ENCODE data around the gene SLC6A6. TPM values are rescaled to one million over a fixed set of nuclear protein-coding genes. Genes with fewer than 3 reads are reported as not detected.

SLC6A6 gene
- total RNA-seq, 2 experiments from 2014 or later, result 27.8 to 31.2 TPM

- Histone ChIP-seq H3K4me1 (ENCODE audit: insufficient read depth, low read length) (no peaks in the 10 kb centered on the region), H3K27ac (ENCODE audit: low read depth in 1 of 2, low read length in 2 of 2) (no peak overlapping the region), H3K36me3 (ENCODE audit: insufficient read depth, low read length) (peaks cover 53% of the 10 kb centered on the region), H3K27me3 (ENCODE audit: control insufficient read depth in 1 of 2, insufficient read depth in 2 of 2, low read length in 2 of 2) (no peaks in the 10 kb centered on the region), H3K9me3 (ENCODE audit: control insufficient read depth in 1 of 2, insufficient read depth in 1 of 2, low read length in 2 of 2) (no peaks in the 10 kb centered on the region), H3K4me3 (ENCODE audit: low read length) (no peak overlapping the region)
- Mint-ChIP-seq H3K36me3 (ENCODE audit: low read depth) (peaks cover 59% of the 10 kb centered on the region), H3K27me3 (no peaks in the 10 kb centered on the region), H3K27ac (no peak overlapping the region), H3K9me3 (no peaks in the 10 kb centered on the region), H3K4me1 (ENCODE audit: low read depth) (no peaks in the 10 kb centered on the region), H3K4me3 (no peak overlapping the region)
- DNase-seq (no peak), ATAC-seq (ENCODE audit: poor library complexity) (no peak)
- POLR2A ChIA-PET, result no interaction called here
- no peak for TF ChIP-seq CTCF (IDR thresholded peaks at IDR 0.05)
- CTCF ChIA-PET, result no interaction called here
- intact Hi-C loops (cut with DNase I, micrococcal nuclease), result no loop called here
Measured at GRCh38 chr3:14487821-14488220, 85.4 kb downstream of the SLC6A6 start.

GRCh38 chr3:14488286-14489041 lies 86.1 kb downstream of the SLC6A6 start:
- DNase-seq (no peak), ATAC-seq (ENCODE audit: poor library complexity) (no peak)
- no peak overlapping the region for H3K4me3 ChIP-seq (ENCODE audit: low read length)
- no peak for TF ChIP-seq CTCF (IDR thresholded peaks at IDR 0.05)
- peaks cover 47% of the 10 kb centered on the region for H3K36me3 ChIP-seq (ENCODE audit: insufficient read depth, low read length)
- H3K4me1 Mint-ChIP-seq (ENCODE audit: low read depth), result no peaks in the 10 kb centered on the region
- H3K4me3 Mint-ChIP-seq, result no peak overlapping the region
- H3K27me3 ChIP-seq (ENCODE audit: control insufficient read depth in 1 of 2, insufficient read depth in 2 of 2, low read length in 2 of 2), result no peaks in the 10 kb centered on the region
- ChIA-PET CTCF (no interaction called here), POLR2A (no interaction called here)
- H3K9me3 ChIP-seq (ENCODE audit: control insufficient read depth in 1 of 2, insufficient read depth in 1 of 2, low read length in 2 of 2), result no peaks in the 10 kb centered on the region
- H3K27ac ChIP-seq (ENCODE audit: low read depth in 1 of 2, low read length in 2 of 2), result no peak overlapping the region
- no peaks in the 10 kb centered on the region for H3K4me1 ChIP-seq (ENCODE audit: insufficient read depth, low read length)
- intact Hi-C loops (cut with DNase I, micrococcal nuclease), result no loop called here
- H3K36me3 Mint-ChIP-seq (ENCODE audit: low read depth), result peaks cover 53% of the 10 kb centered on the region
- no peaks in the 10 kb centered on the region for H3K27me3 Mint-ChIP-seq
- no peaks in the 10 kb centered on the region for H3K9me3 Mint-ChIP-seq
- no peak overlapping the region for H3K27ac Mint-ChIP-seq

GRCh38 chr3:14489641-14490040 lies 87.2 kb downstream of the SLC6A6 start:
- POLR2A ChIA-PET, result no interaction called here
- Histone ChIP-seq H3K36me3 (ENCODE audit: insufficient read depth, low read length) (peaks cover 37% of the 10 kb centered on the region), H3K27me3 (ENCODE audit: control insufficient read depth in 1 of 2, insufficient read depth in 2 of 2, low read length in 2 of 2) (no peaks in the 10 kb centered on the region), H3K4me3 (ENCODE audit: low read length) (no peak overlapping the region), H3K9me3 (ENCODE audit: control insufficient read depth in 1 of 2, insufficient read depth in 1 of 2, low read length in 2 of 2) (no peaks in the 10 kb centered on the region), H3K27ac (ENCODE audit: low read depth in 1 of 2, low read length in 2 of 2) (no peak overlapping the region), H3K4me1 (ENCODE audit: insufficient read depth, low read length) (no peaks in the 10 kb centered on the region)
- intact Hi-C loops (cut with DNase I, micrococcal nuclease), result no loop called here
- CTCF ChIA-PET, result no interaction called here
- H3K27ac Mint-ChIP-seq, result no peak overlapping the region
- no peaks in the 10 kb centered on the region for H3K4me1 Mint-ChIP-seq (ENCODE audit: low read depth)
- H3K4me3 Mint-ChIP-seq, result no peak overlapping the region
- ATAC-seq (ENCODE audit: poor library complexity), result no peak
- no peak for DNase-seq
- H3K9me3 Mint-ChIP-seq, result no peaks in the 10 kb centered on the region
- no peaks in the 10 kb centered on the region for H3K27me3 Mint-ChIP-seq
- H3K36me3 Mint-ChIP-seq (ENCODE audit: low read depth), result peaks cover 41% of the 10 kb centered on the region
- TF ChIP-seq CTCF (IDR thresholded peaks at IDR 0.05), result no peak

All from CD4-positive, alpha-beta T cell (primary cell).